Kidney glomerular epithelial cell (primary cell): Measurements from ENCODE around the gene CADPS.

Source experiments
- DNase-seq: peaks from one replicate; lab custom pipeline; 2025; lab: John Stamatoyannopoulos, UW

Gene CADPS

DNA sequence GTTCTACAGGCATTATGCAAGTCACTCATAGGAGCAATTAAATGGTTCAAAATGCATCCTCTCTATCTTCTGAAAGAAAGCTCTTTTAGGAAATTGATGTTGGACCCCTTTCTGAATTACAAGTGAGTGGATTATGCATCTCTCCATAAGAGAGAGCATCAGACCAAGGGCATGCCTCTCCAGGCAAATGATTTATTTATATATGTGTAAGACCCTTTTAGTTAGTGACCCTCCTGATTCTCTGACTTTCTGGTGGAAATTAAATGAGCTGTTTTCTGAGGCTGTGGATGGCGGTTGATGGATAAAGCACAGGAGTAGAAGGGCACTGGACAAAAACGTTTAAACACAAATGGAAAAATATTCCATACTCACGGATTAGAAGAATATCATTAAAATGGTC lies 62.6 kb downstream of the CADPS start:
- DNase-seq, result no peak

GRCh38 chr3:62811119-62811518 lies 64.1 kb downstream of the CADPS start:
- DNase-seq, result no peak

DNA sequence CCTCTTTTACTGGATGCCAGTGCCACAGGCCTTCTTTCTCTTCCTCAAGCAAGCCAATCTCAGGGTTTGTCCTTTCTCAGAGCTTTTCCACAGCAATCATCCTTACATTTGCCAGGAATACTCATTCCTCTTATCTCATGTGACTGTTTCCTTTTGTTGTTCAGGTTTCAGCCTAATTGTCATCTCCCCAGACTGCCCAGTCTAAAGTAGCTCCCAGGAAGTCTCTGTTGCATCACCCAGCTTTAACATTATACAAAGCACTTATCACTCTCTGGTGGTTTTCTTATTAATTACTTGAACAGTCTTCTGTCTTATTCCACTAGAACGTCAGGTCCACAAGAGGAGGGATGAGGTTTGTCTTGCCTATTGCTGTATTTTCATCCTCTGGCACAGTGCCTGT lies 65.8 kb downstream of the CADPS start:
- no peak for DNase-seq

DNA sequence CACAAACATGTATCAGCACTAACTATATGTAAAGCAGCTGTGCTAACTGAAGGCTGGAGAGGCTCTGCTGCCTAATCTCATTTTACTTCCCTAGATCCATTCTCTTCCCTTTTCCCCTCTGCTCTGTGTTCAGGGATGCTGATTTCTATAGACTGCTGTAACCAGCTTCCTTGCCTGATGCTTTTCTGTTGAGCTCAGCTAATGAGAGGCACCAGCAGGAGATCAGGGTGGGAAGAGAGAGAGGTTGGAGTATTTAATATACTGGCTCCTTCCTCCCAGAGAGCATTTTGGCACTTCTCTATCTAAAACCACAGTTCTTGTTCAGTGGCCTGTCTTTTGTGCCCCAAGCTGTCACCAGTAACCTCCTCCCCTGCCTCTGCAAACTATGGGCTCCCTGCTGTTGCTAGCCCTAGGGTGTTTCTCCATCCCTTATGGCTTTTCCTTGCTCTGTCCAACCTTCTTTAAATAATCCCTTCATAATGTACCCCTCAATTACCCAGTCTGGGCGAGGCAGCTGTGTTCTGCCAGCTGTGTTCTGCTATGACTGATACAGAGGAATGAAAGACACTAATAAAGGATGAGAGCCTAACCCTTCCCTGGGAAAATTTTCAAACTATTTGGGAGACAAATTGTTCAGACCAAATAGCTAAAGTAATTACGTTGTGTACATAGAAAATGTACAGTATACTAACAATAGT lies 69.5 kb downstream of the CADPS start:
- DNase-seq, result no peak

DNA sequence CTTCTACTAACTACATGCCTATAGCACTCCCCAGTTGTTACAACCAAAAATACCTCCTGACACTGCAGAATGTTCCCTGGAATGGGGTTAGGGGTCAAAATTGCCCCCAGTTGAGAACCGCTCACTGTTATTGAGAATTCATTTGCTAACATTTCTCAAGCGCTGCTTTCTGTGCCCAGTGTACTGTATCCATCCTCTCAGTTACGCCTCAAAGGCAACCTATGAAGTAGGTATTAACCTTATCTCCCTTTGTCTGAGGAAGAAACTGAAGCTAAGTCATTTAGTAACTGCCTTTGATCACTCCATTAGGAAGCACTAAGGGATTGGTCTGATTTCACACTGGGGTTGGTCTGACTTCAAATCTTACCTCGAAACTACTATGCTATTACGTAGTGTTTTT lies 70.1 kb downstream of the CADPS start:
- DNase-seq, result no peak

DNA sequence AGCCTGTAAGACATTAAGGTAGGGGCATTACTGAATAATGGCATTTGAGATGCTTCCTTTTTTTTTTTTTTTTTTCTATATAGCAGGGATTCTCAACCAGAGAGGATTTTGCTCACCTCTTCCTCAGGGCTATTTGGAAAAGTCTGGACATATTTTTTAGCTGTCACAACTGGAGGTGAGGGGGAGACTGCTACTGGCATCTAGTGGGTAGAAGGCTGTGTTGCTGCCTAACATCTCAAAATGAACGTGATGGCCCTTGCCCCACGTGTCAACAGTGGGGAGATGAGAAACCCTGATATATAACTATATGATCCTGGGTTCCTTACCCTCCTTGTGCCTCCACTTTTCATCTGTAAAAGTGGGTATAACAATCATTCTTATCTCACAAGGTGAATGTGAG lies 71.9 kb downstream of the CADPS start:
- no peak for DNase-seq

DNA sequence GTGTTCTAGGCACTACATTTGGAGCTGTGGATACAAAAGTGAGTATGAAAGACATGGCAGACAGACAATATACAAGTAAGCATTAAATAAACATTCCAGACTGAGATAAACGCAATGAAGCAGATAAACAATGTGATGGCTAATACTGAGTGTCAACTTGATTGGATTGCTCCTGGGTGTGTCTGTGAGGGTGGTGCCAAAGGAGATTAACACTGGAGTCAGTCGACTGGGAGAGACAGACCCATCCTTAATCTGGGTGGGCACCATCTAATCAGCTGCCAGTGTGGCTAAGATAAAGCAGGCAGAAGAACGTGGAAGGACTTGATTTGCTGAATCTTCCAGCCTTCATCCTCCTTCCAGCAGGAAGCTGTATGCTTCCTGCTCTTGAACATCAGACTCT lies 77.2 kb downstream of the CADPS start:
- no peak for DNase-seq

GRCh38 chr3:62797132-62797531 lies 78.1 kb downstream of the CADPS start:
- DNase-seq, result no peak

GRCh38 chr3:62795978-62796657 lies 79.1 kb downstream of the CADPS start:
- no peak for DNase-seq

GRCh38 chr3:62793946-62794345 lies 81.3 kb downstream of the CADPS start:
- no peak for DNase-seq

DNA sequence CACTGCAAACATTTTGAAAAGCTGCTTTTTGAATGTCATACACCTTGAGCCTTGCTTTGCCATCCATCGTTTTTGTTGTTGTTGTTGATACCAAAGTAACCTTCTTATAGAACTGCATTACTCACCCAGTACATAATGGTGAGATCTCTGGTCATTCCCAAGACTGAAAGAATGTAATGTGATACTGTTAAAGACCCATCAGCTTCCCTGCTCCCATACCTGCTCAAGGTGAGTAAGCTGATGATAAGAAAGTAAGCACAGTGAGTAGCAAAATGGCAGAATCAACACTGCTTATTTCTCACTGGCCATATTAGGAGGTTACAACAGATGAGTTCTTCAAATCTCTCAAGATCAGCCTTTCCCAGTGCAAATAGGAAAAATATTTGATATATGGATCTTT lies 89.8 kb downstream of the CADPS start:
- no peak for DNase-seq

- DNase-seq, result no peak
These were observed 94.1 kb downstream of the CADPS start for GRCh38 chr3:62781121-62781520.

DNA sequence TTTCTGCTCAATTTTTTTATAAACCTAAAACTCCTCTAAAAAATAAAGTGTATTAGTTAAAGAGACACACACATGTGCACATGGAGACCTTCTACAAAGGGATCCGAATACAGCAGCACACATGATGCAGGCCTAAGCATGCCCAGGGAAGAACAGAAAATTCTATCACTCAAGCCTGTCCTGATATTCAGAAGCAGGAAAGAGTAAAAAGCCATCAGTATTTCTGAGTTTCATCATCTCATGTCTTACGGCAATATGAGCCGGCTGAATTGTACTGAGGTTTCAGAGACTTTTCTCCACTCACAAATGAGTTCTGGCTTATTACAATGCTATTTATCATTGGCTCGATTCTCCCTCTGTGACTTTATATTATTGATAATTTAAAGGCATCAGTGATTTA lies 97.5 kb downstream of the CADPS start:
- DNase-seq, result no peak

DNA sequence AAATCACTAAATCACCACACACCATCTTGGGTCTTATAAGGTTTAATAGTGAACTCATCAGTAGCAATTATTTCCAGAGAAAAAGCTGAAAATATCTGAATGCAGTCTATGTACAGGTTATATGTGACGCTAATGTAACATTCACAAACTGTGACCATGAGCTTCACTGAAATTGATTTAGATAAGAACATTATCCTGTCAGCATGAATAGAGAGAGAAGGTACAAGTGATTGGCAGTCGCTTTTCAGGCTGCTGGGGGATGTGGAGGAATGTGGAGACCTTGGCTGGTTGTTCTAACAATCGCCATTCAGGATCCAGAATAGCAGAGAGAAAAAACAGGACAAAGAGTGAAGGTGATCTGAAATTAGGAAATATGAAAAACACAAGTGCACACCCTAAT lies 98.1 kb downstream of the CADPS start:
- no peak for DNase-seq

- DNase-seq, result no peak
These were observed 101.0 kb downstream of the CADPS start for GRCh38 chr3:62774221-62774620.

GRCh38 chr3:62771331-62772072 lies 103.7 kb downstream of the CADPS start:
- DNase-seq, result no peak

DNA sequence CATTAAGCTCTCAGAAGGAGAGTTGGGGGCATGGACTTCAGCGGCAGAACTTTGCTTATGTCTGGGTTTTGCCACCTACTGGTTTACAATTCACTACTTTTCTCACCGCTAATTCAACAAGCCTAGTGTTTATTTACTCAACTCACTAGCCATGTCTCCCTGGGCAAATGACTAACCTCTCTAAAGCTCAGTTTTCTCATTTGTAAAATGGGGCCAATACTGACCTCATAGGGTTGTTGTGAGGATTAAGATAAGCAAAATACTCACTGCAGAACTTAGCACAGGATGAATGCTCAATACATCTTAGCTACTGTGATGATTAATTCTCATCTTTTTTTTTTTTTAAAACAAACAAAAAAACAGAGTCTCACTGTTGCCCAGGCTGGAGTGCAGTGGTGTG lies 106.3 kb downstream of the CADPS start:
- no peak for DNase-seq

- DNase-seq, result no peak
These were observed 113.5 kb downstream of the CADPS start for GRCh38 chr3:62761711-62762110.

DNA sequence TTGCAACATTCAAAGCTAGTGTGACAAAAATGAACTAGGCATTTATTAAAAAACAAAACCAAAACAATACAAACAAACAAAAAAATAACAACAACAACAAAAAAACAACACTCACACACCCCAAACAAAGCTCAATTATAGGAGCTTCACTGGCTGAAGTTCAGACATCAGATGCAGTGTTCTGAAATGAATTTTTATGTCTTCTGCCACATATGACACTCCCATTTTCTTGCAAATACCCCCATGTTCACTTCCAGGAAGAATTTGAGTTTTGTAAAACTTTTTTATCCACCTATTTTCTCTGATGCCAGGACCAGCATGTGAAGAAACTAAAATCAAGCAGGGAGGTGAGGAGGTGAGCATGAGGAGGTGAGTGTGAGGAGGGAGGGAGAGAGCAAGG lies 113.9 kb downstream of the CADPS start:
- DNase-seq, result no peak

DNA sequence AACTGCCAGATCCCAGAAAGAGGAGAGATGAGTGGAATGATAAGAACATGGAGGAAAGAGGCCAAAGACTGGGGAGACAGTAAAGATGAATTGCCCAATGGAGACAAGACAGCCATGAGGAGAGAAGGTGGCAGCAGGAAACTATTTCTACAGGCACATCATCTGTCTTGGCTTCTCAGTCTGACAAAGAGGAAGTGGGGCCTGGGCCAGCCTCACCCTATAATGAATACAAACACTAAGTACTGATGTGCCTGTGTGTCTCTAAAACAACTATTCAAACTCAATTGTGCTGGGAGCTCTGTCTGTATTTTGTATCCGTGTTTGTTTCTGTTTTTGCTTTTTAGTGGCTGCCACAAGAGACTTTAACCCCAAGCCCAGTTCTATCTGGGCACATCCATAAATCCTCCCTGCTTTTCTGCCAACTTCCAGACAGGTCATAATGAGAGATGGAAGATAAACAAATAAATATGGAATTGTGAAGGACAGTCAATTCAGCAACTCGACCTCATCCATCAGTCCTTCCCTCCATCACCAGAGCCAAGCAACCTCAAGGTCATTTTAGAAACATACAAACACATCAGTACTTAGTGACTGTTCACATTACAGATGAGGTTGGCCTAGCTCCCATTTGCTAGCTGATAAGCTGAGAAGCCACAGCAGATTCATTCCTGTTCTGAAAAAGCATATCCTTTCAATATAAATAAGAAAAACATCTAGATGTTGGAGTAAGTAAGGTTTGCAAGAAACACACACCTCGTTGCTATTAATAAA lies 116.7 kb downstream of the CADPS start:
- no peak for DNase-seq

- no peak for DNase-seq
These were observed 118.2 kb downstream of the CADPS start for GRCh38 chr3:62757045-62757444.

GRCh38 chr3:62755285-62755684 lies 119.9 kb downstream of the CADPS start:
- DNase-seq, result no peak

DNA sequence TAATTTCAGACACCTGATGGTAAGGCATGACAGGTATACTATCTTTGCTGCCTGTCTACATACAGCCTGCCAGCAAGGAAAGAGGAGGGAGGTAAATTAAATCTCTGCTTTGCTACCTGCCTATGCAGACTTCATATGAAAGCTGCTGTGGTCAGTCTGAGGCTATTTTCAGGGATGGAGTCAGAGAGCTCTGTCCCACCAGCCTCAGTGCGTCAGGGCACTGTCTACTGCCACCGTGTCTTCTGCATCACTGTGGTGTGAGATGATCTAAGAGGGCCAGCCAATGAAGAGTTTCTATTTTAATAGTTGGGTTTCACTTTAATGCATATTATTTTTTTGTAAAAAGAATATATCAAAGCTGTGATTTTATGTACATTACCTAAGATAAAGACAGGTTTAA lies 125.6 kb downstream of the CADPS start:
- DNase-seq, result no peak
